CD8-positive, alpha-beta memory T cell (primary cell): ENCODE data around the gene CASKIN1. TPM values are rescaled to one million over a fixed set of nuclear protein-coding genes. Genes with fewer than 3 reads are reported as not detected.

Experiments used
- CTCF ChIA-PET: fragments of 350-600 bp; sonication (Branson Sonifier 250); formaldehyde crosslinking; loops from one replicate; lab custom pipeline; 2021; ENCODE audit warnings: antibody characterized with exemption; lab: Charles Lee
- POLR2A ChIA-PET: fragments of 350-600 bp; sonication (Branson Sonifier 250); formaldehyde crosslinking; loops from one replicate; lab custom pipeline; 2021; ENCODE audit warnings: antibody characterized with exemption; lab: Charles Lee
- DNase-seq, 5 donors: peaks; one replicate each; pipeline versions ENCODE4 v3.0.0 to v3.0.0-alpha.2; 2020 to 2022; ENCODE audit warnings: mixed read lengths in 1 of 5
- H3K27ac ChIP-seq: one replicate; pipeline ENCODE4 v1.7.0; 2013; ENCODE audit warnings: low read depth, mild to moderate bottlenecking, low read length, moderate library complexity
- H3K27me3 ChIP-seq: 2 replicates; pipeline ENCODE4 v1.7.0; 2013; ENCODE audit warnings: low read length, mild to moderate bottlenecking; ENCODE audit not compliant: insufficient read depth, poor library complexity, severe bottlenecking
- H3K36me3 ChIP-seq: 2 replicates; pipeline ENCODE4 v1.7.0; 2013; ENCODE audit warnings: mild to moderate bottlenecking, low read length, moderate library complexity; ENCODE audit not compliant: insufficient read depth
- H3K4me1 ChIP-seq: 2 replicates; pipeline ENCODE4 v1.7.0; 2013; ENCODE audit warnings: mild to moderate bottlenecking, low read length, moderate library complexity; ENCODE audit not compliant: insufficient read depth
- H3K4me3 ChIP-seq: 2 replicates; pipeline ENCODE4 v1.7.0; 2013; ENCODE audit warnings: mild to moderate bottlenecking, low read length
- H3K9me3 ChIP-seq: 2 replicates; pipeline ENCODE4 v1.7.0; 2013; ENCODE audit warnings: mild to moderate bottlenecking, low read length
- H3K27ac Mint-ChIP-seq, 8 donors: one replicate each; pipeline ENCODE4 v1.8.0; 2020 to 2021; ENCODE audit warnings: mixed read lengths in 8 of 8, mild to moderate bottlenecking in 6 of 8, inconsistent platforms in 3 of 8, moderate library complexity in 3 of 8
- H3K27me3 Mint-ChIP-seq, 2 donors: one replicate each; pipeline ENCODE4 v1.8.0; 2020 to 2021; ENCODE audit warnings: mixed read lengths in 2 of 2, mild to moderate bottlenecking in 1 of 2, moderate library complexity in 1 of 2
- H3K36me3 Mint-ChIP-seq, 3 donors: one replicate each; pipeline ENCODE4 v1.8.0; 2020 to 2021; ENCODE audit warnings: mixed read lengths in 3 of 3, inconsistent platforms in 1 of 3, mild to moderate bottlenecking in 1 of 3
- H3K4me1 Mint-ChIP-seq, 3 donors: one replicate each; pipeline ENCODE4 v1.8.0; 2020 to 2021; ENCODE audit warnings: mixed read lengths in 3 of 3, inconsistent platforms in 1 of 3, mild to moderate bottlenecking in 1 of 3
- H3K4me3 Mint-ChIP-seq, 7 donors: one replicate each; pipeline ENCODE4 v1.8.0; 2020 to 2021; ENCODE audit warnings: mixed read lengths in 7 of 7, mild to moderate bottlenecking in 6 of 7, moderate library complexity in 4 of 7, inconsistent platforms in 2 of 7
- H3K9me3 Mint-ChIP-seq, 5 donors: one replicate each; pipeline ENCODE4 v1.8.0; 2020 to 2022; ENCODE audit warnings: mixed read lengths in 5 of 5, mild to moderate bottlenecking in 3 of 5, moderate library complexity in 2 of 5, inconsistent platforms in 1 of 5
- polyA plus RNA-seq: library from polyadenylated mRNA; unstranded; fragments of 300-500 nt; fragmentation: Illumina TruSeq; gene quantifications from one replicate; pipeline ENCODE4 v1.2.3, GENCODE V29; 2021
- total RNA-seq, 2 experiments: library from RNA; stranded (reverse); gene quantifications; one replicate each; pipeline ENCODE4 v1.2.3, GENCODE V29; 2021

CASKIN1 gene
- total and polyA plus RNA-seq, 3 experiments from 2014 or later: 0.13 to 0.24 TPM; not detected in 1

GRCh38 chr16:2234813-2235170, 38.4 kb upstream of the CASKIN1 start:
- Histone ChIP-seq H3K27me3 (no peaks in the 10 kb centered on the region), H3K27ac (no peak overlapping the region), H3K4me1 (no peaks in the 10 kb centered on the region), H3K4me3 (no peak overlapping the region), H3K9me3 (no peaks in the 10 kb centered on the region), H3K36me3 (peaks cover 2% of the 10 kb centered on the region)
- Mint-ChIP-seq H3K9me3 (no peaks in the 10 kb centered on the region), H3K27me3 (no peaks in the 10 kb centered on the region), H3K27ac (no peak overlapping the region), H3K4me3 (no peak overlapping the region), H3K4me1 (peaks cover 0 to 3% (median 0%) of the 10 kb centered on the region in 3 donors), H3K36me3 (peaks cover 0 to 47% (median 0%) of the 10 kb centered on the region in 3 donors)
- ChIA-PET CTCF (no interaction called here), POLR2A (no interaction called here)
- no peak for DNase-seq

- H3K9me3 ChIP-seq: no peaks in the 10 kb centered on the region
- H3K9me3 Mint-ChIP-seq: no peaks in the 10 kb centered on the region
- no peak overlapping the region for H3K27ac ChIP-seq
- no peak overlapping the region for H3K4me3 ChIP-seq
- no peak overlapping the region for H3K4me3 Mint-ChIP-seq
- CTCF ChIA-PET: no interaction called here
- peak in 1 of 5 donors; percentile 47 for DNase-seq
- peaks cover 0 to 3% (median 0%) of the 10 kb centered on the region in 3 donors for H3K4me1 Mint-ChIP-seq
- no peaks in the 10 kb centered on the region for H3K27me3 Mint-ChIP-seq
- no peaks in the 10 kb centered on the region for H3K27me3 ChIP-seq
- H3K27ac Mint-ChIP-seq: no peak overlapping the region
- H3K4me1 ChIP-seq: no peaks in the 10 kb centered on the region
- POLR2A ChIA-PET: no interaction called here
- peaks cover 0 to 53% (median 0%) of the 10 kb centered on the region in 3 donors for H3K36me3 Mint-ChIP-seq
- peaks cover 9% of the 10 kb centered on the region for H3K36me3 ChIP-seq
Observed at GRCh38 chr16:2233872-2234812, 37.7 kb upstream of the CASKIN1 start.

GRCh38 chr16:2233046-2233775, 36.8 kb upstream of the CASKIN1 start:
- H3K4me3 ChIP-seq: no peak overlapping the region
- peaks cover 10% of the 10 kb centered on the region for H3K36me3 ChIP-seq
- no peaks in the 10 kb centered on the region for H3K27me3 ChIP-seq
- ChIA-PET POLR2A (no interaction called here), CTCF (no interaction called here)
- H3K9me3 ChIP-seq: no peaks in the 10 kb centered on the region
- Mint-ChIP-seq H3K9me3 (no peaks in the 10 kb centered on the region), H3K4me3 (no peak overlapping the region), H3K4me1 (peaks cover 0 to 3% (median 0%) of the 10 kb centered on the region in 3 donors), H3K36me3 (peaks cover 0 to 59% (median 0%) of the 10 kb centered on the region in 3 donors), H3K27ac (no peak overlapping the region), H3K27me3 (no peaks in the 10 kb centered on the region)
- DNase-seq: no peak
- H3K4me1 ChIP-seq: no peaks in the 10 kb centered on the region
- no peak overlapping the region for H3K27ac ChIP-seq

- H3K27me3 ChIP-seq: no peaks in the 10 kb centered on the region
- Mint-ChIP-seq H3K36me3 (peaks cover 0 to 64% (median 0%) of the 10 kb centered on the region in 3 donors), H3K4me1 (peaks cover 0 to 3% (median 0%) of the 10 kb centered on the region in 3 donors), H3K9me3 (no peaks in the 10 kb centered on the region), H3K27ac (no peak overlapping the region), H3K4me3 (no peak overlapping the region), H3K27me3 (no peaks in the 10 kb centered on the region)
- H3K27ac ChIP-seq: no peak overlapping the region
- peaks cover 10% of the 10 kb centered on the region for H3K36me3 ChIP-seq
- no peaks in the 10 kb centered on the region for H3K9me3 ChIP-seq
- no peak for DNase-seq
- CTCF ChIA-PET: no interaction called here
- POLR2A ChIA-PET: no interaction called here
- H3K4me3 ChIP-seq: no peak overlapping the region
- no peaks in the 10 kb centered on the region for H3K4me1 ChIP-seq
Observed at GRCh38 chr16:2232094-2232990, 35.9 kb upstream of the CASKIN1 start.

GRCh38 chr16:2231016-2231931, 34.9 kb upstream of the CASKIN1 start:
- Histone ChIP-seq H3K27ac (no peak overlapping the region), H3K27me3 (no peaks in the 10 kb centered on the region), H3K9me3 (no peaks in the 10 kb centered on the region), H3K36me3 (peaks cover 10% of the 10 kb centered on the region), H3K4me1 (no peaks in the 10 kb centered on the region), H3K4me3 (no peak overlapping the region)
- POLR2A ChIA-PET: no interaction called here
- DNase-seq: peak in 1 of 5 donors; percentile 42
- Mint-ChIP-seq H3K27ac (no peak overlapping the region), H3K27me3 (no peaks in the 10 kb centered on the region), H3K9me3 (no peaks in the 10 kb centered on the region), H3K4me3 (no peak overlapping the region), H3K4me1 (peaks cover under 1 to 12% (median 2%) of the 10 kb centered on the region in 3 donors), H3K36me3 (peaks cover 0 to 67% (median 0%) of the 10 kb centered on the region in 3 donors)
- CTCF ChIA-PET: no interaction called here

- H3K36me3 ChIP-seq: peaks cover 10% of the 10 kb centered on the region
- no peak overlapping the region for H3K27ac ChIP-seq
- H3K27me3 ChIP-seq: no peaks in the 10 kb centered on the region
- ChIA-PET POLR2A (no interaction called here), CTCF (no interaction called here)
- no peaks in the 10 kb centered on the region for H3K9me3 ChIP-seq
- Mint-ChIP-seq H3K9me3 (no peaks in the 10 kb centered on the region), H3K27me3 (no peaks in the 10 kb centered on the region), H3K4me1 (peaks cover 4 to 15% (median 7%) of the 10 kb centered on the region in 3 donors), H3K36me3 (peaks cover 0 to 66% (median 0%) of the 10 kb centered on the region in 3 donors), H3K4me3 (no peak overlapping the region), H3K27ac (no peak overlapping the region)
- H3K4me3 ChIP-seq: no peak overlapping the region
- peak in 1 of 5 donors; percentile 42 for DNase-seq
- no peaks in the 10 kb centered on the region for H3K4me1 ChIP-seq
Observed at GRCh38 chr16:2230376-2230775, 34.0 kb upstream of the CASKIN1 start.
